ENCODE data around the gene TYW1.
"Not testable (repeated sequence)": the region's sequence is repeated elsewhere in the genome, so short reads cannot be mapped to it uniquely, and the experiment has no call there.

- TF ChIP-seq POLR2A, POLR2AphosphoS5 (IDR thresholded peaks at IDR 0.05; ENCODE audit: low read depth, low read length): not testable (repeated sequence)
Observed at GRCh38 chr7:67040832-67041231, 44.2 kb downstream of the TYW1 start.

Data from GM12891 (cell line).